ENCODE measurements around the gene LYRM4.

DNA sequence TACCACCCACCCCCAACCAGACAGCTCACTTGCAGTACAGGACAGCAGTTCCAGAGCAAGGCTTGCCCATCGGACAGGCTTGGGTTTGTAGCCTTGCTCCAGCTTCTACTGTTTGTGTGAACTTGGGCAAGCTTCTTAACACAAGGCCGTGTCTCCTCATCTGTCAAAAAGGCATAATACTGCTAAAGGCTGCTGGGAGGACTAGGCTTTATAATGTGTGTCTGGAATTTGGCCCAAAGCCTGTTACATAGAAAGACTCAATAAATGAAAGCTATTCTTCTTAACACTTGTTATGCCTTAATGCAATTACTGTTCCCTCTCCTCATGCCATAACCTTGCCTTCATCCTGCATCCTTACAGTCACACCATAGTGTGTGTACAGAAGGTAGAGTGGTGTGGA lies 43.4 kb downstream of the LYRM4 start:
- TF ChIP-seq GATA3 (IDR thresholded peaks at IDR 0.05; ENCODE audit: low read depth, low read length) (no peak), GATA2 (IDR thresholded peaks at IDR 0.05; ENCODE audit: low read depth, low read length) (no peak)

Data from SH-SY5Y (cell line).